ENCODE measurements around the gene FAHD1. TPM values are rescaled to one million over a fixed set of nuclear protein-coding genes. Genes with fewer than 3 reads are reported as not detected.
A peak's percentile ranks its signal among the peaks of the same experiment; 100 is the strongest.

Gene FAHD1
- polyA plus RNA-seq, 1 donor from 2014 or later = 73.5 TPM

GRCh38 chr16:1782408-1783264, 44.4 kb upstream of the FAHD1 start, which contains the start of the genes NUBP2 and SPSB3:
TSS of gene NUBP2 (plus strand) at chr16:1782960. CDS start at chr16:1783021, 61 bp downstream.
TSS of gene SPSB3 (minus strand) at chr16:1782571. CDS start at chr16:1781483, 1,088 bp downstream.
- no peaks in the 10 kb centered on the region for H3K9me3 ChIP-seq (ENCODE audit: low read length)
- H3K4me2 ChIP-seq (ENCODE audit: low read length) = peak within 1 kb of the TSS; percentile 88
- H3K9me2 ChIP-seq (ENCODE audit: insufficient read depth, low read length) = no peaks in the 10 kb centered on the region
- peak within 1 kb of the TSS; percentile 63 for H3K27ac ChIP-seq (ENCODE audit: low read length)
- peak; percentile 18 for TF ChIP-seq REST (IDR thresholded peaks at IDR 0.05; ENCODE audit: borderline replicate concordance)
- peak; percentile 86 for TF ChIP-seq POLR2AphosphoS5 (IDR thresholded peaks at IDR 0.05)
- no peak for TF ChIP-seq TAF1 (IDR thresholded peaks at IDR 0.05; ENCODE audit: low read depth)
- peak; percentile 92 for TF ChIP-seq MXI1 (conservative IDR thresholded peaks at IDR 0.05; ENCODE audit: poor library complexity, severe bottlenecking)
- TF ChIP-seq EP300 (conservative IDR thresholded peaks at IDR 0.05; ENCODE audit: poor library complexity, severe bottlenecking) = peak; percentile 22
- TF ChIP-seq RAD21 (conservative IDR thresholded peaks at IDR 0.05) = peak; percentile 24
- TF ChIP-seq CTCF (IDR thresholded peaks at IDR 0.05; ENCODE audit: poor library complexity, severe bottlenecking) = no peak
- TF ChIP-seq EZH2 (IDR thresholded peaks at IDR 0.05; ENCODE audit: borderline replicate concordance, insufficient read depth, low read length, poor library complexity, severe bottlenecking) = no peak
- H3K79me2 ChIP-seq (replicated peaks; ENCODE audit: insufficient read depth, low read length) = peaks cover 34% of the 10 kb centered on the region
- peaks cover 28% of the 10 kb centered on the region for H4K20me1 ChIP-seq (ENCODE audit: insufficient read depth)
- peak within 1 kb of the TSS; percentile 33 for H2AFZ ChIP-seq (ENCODE audit: low read depth, low read length)
- peak within 1 kb of the TSS; percentile 82 for H3K9ac ChIP-seq (ENCODE audit: low read length)
- H3K4me3 ChIP-seq (ENCODE audit: low read length) = peak within 1 kb of the TSS; percentile 95
- H3F3A ChIP-seq (ENCODE audit: insufficient read depth, low read length, poor library complexity, severe bottlenecking) = no peaks in the 10 kb centered on the region
- H3K36me3 ChIP-seq (ENCODE audit: insufficient read depth, low read length) = no peaks in the 10 kb centered on the region
- no peaks in the 10 kb centered on the region for H3K27me3 ChIP-seq (ENCODE audit: insufficient read depth, low read depth, low read length)

GRCh38 chr16:1784977-1785845, 41.8 kb upstream of the FAHD1 start:
- Histone ChIP-seq H4K20me1 (ENCODE audit: insufficient read depth) (peaks cover 9% of the 10 kb centered on the region), H3K9me2 (ENCODE audit: insufficient read depth, low read length) (no peaks in the 10 kb centered on the region), H3K79me2 (replicated peaks; ENCODE audit: insufficient read depth, low read length) (peaks cover 34% of the 10 kb centered on the region), H3K27ac (ENCODE audit: low read length) (no peak overlapping the region), H3K9me3 (ENCODE audit: low read length) (no peaks in the 10 kb centered on the region), H3K4me3 (ENCODE audit: low read length) (no peak overlapping the region), H3F3A (ENCODE audit: insufficient read depth, low read length, poor library complexity, severe bottlenecking) (no peaks in the 10 kb centered on the region), H2AFZ (ENCODE audit: low read depth, low read length) (no peak overlapping the region), H3K4me2 (ENCODE audit: low read length) (no peak overlapping the region), H3K36me3 (ENCODE audit: insufficient read depth, low read length) (no peaks in the 10 kb centered on the region), H3K27me3 (ENCODE audit: insufficient read depth, low read depth, low read length) (no peaks in the 10 kb centered on the region), H3K9ac (ENCODE audit: low read length) (no peak overlapping the region)
- TF ChIP-seq EP300 (conservative IDR thresholded peaks at IDR 0.05; ENCODE audit: poor library complexity, severe bottlenecking) (no peak), TAF1 (IDR thresholded peaks at IDR 0.05; ENCODE audit: low read depth) (no peak), POLR2AphosphoS5 (IDR thresholded peaks at IDR 0.05) (no peak), MXI1 (conservative IDR thresholded peaks at IDR 0.05; ENCODE audit: poor library complexity, severe bottlenecking) (no peak), REST (IDR thresholded peaks at IDR 0.05; ENCODE audit: borderline replicate concordance) (no peak), RAD21 (conservative IDR thresholded peaks at IDR 0.05) (no peak)

All from neural cell (in vitro differentiated cells).